HG03558 (cell line): ENCODE data around the gene TEX22.
"Not testable (repeated sequence)": the region's sequence is repeated elsewhere in the genome, so short reads cannot be mapped to it uniquely, and the experiment has no call there.

ENCODE experiments used
- ATAC-seq: cut with Tn5 transposase; IDR thresholded peaks from one replicate; pipeline ENCODE4 v1.9.1; 2021; ENCODE audit warnings: moderate number of reproducible peaks; ENCODE audit not compliant: unreplicated experiment; ENCODE audit errors: extremely low read depth

Gene TEX22, protein sequence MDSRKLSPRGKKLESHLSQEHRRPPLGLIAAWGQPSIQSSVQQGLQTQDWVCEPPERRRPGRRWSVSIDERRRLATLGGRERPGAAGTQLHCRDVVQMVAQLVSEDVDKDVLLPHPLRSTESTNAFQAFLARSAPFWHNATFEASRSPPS

DNA sequence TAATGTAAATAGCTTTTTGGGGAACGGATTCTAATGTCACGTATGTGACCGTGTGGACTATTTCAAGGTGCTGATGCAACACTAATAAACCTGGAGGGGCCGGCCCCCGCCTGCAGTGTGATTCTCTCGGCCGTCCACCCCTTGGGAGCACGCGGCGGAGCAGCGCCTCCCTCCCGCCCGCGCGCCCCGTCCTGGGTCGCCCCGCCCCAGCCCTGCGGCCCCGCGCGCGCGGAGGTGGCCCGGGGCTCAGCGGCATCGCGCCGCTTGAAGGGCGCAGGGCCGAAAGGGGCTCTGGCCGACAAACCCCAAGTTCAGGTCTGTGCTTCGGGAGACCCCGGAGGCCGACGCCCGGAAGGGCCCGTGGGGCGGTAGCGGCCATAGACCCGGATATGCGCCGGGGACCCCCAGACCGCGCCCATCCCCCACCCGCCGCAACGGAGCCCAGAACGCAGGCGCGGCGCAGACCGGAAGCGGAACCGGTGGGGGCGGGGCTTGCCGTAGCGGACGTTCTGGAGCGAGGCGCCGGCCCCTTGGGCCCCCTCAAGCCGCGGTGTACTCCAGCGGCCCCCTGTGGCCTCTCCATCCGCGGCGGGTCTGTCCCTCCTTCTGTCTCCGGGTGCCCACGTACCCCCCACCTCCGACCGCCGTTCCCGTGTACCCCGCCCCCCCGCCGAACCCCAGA, at the start of gene TEX22:
Gene TEX22 (plus strand): TSS at position 495 of the 682 bp plus-strand sequence. CDS start 803 bp downstream, outside the sequence.
- ATAC-seq, result peak; percentile 49

DNA sequence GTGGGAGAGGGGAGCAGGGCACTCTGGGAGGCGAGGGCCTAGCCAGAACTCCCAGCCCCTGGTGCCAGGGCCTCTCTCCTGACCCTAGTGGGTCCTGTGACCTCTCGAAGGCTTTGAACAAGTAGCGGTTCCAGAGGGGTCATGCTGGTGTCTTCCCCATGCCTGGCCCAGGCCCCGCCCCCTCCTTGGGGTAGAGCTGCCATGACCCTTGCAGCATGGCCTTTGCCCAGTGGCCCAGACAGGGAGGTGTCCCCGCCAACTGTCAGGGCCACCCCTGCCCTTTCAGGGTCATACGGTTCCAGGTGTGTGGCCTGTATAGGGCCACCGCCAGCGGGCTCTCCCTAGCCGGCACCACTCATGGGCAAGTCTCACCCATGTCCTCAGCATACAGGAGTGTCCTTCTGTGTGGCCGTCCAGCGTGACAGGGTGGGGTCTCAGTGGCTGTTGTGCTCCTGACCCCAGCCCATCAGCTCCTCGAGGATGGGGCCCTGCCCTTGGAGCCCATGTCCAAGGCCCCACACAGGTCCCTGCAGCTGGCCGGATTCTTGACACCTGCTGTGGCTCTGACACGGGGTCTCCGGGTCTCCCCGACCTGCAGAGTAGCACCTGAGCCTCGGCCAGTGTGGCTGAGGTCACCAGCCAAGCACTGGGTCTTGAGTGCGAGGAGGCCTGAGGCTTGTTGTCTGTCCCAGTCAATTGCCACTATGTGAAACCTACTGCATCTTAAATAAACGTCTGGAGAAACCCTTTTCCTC, 49.2 kb upstream of the TEX22 start:
- no peak for ATAC-seq

DNA sequence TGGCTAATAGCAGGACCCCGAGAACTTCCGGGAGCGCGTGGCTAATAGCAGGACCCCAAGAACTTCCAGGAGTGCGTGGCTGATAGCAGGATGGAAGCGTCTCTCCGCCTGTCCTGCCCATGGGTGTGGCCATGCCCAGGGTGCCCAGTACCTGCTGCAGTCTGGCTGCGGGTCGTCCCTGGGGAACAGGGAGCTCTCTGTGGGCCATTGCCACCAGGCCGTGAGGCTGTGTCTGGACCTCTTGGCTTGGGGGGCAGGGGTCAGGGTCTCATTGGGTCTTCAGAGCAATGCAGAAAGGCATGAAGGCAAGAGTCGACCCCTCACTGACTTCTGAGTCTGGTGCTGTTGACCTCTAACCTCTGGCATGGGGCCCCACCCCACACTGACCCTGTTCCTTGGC, 48.3 kb upstream of the TEX22 start:
- ATAC-seq, result no peak

DNA sequence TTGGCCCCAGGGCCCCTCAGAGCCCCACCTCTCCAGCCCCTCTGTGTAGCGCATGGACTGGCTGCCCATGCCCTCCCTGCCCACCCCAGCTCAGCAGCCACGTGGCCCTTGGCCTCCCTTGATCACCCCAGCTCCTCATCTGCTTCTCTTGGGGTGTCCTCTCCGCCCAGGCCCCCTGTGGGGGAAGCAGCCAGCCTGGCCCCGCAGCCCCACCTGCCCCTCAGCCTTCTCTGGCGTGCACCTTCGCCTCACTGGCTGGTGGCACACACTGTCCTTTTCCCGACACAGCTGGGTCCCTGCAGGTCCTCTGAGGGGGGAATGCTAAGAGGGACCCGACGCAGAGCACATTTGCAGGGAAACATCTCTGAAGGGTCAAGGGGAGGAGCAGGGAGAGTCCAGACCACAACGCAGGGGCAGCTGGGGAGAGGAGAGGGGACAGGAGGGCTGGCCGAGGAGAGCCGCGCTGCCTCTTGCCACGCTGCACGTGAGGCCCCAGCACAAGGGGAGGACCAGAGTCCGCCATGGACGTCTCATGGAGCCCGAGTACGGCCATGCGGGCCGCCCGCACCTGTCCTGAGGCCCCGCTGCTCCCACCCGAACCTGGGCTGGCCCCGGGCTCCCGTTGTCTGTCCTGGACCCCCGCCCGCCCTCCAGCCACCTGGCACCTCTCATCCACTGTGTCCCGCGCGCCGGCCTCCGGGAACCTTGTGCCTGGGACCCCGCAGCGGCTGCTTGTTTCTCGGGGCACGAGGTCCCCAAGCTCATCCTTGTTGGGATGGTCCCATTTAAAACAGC, 47.7 kb upstream of the TEX22 start:
- ATAC-seq, result no peak

DNA sequence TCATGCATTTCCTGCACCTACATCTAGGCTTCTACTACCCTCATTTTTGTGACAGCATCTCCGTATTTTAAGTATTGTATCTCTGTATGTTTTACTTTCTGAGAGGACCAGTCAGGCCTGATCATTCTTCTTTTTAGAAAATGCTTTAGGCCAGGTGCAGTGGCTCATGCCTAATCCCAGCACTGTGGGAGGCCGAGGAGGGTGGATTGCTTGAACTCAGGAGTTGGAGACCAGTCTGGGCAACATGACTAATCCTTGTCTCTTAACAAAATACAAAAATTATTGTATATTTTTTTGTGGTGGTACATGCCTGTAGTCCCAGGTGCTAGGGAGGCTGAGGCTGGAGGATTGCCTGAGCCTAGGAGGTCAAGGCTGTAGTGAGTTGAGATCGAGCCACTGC, 46.9 kb upstream of the TEX22 start:
- no peak for ATAC-seq

DNA sequence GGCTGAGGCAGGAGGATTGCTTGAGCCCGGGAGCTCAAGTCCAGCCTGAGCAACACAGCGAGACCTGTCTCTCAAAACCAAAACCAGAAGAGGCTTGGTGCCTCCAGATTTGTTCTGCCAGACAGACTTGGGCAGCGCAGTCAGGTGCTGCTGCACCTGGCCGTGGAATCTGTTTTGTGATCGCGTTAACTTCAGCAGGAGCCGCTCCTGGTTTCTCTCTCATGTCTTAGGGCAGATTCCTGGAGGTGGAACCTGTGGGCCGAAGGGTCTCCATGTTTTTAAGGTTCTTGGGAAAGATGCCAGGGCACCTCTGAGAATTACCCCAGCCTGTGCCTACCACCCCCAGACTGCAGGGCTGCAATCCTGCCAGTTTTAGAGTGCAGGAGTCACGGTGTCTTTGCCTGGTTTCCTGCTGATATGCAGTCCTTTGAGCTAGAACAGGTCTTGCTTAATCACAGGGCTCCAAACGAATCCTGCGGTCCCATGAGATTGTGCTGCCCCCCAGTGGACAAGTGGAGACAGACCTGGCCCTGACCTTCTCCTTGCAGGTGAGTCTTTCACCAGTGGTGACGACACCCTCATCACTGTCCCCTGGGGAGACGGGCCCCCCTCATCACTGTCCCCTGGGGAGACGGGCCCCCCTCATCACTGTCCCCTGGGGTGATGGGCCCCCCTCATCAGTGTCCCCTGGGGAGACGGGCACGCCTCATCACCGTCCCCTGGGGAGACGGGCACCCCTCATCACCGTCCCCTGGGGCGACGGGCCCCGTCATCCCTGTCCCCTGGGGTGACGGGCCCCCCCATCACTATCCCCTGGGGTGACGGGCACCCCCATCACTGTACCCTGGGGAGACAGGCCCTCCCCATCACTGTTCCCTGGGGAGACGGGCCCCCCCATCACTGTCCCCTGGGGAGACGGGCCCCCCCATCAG, 46.2 kb upstream of the TEX22 start:
- no peak for ATAC-seq

DNA sequence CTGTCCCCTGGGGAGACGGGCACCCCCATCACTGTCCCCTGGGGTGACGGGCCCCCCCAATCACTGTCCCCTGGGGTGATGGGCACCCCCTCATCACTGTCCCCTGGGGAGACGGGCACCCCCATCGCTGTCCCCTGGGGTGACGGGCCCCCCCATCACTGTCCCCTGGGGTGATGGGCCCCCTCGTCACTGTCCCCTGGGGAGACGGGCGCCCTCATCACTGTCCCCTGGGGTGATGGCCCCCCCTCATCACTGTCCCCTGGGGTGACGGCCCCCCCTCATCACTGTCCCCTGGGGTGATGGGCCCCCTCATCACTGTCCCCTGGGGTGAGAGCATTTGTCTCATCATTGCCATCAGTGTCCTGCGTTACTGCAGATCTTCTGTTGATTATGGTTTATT, 45.2 kb upstream of the TEX22 start:
- no peak for ATAC-seq

DNA sequence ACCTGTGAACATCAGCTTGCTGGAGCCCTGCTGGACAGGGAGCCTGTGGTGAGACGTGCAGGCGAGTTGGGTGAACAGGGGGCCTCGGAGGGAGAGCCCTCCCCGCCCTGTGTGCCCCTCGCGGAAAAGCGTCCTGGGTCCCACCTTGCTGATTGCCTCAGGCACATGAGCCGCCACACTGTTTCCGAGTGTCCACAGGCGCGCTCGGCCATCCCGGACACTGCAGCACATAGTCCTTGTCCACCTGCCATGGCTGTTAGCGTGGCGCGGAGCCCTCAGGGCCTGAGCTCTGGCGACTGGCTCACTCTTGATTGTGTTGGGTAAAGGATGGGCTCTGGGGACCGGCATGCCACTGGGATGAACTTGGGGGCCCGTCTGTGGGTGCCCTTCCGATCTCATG, 43.8 kb upstream of the TEX22 start:
- no peak for ATAC-seq

DNA sequence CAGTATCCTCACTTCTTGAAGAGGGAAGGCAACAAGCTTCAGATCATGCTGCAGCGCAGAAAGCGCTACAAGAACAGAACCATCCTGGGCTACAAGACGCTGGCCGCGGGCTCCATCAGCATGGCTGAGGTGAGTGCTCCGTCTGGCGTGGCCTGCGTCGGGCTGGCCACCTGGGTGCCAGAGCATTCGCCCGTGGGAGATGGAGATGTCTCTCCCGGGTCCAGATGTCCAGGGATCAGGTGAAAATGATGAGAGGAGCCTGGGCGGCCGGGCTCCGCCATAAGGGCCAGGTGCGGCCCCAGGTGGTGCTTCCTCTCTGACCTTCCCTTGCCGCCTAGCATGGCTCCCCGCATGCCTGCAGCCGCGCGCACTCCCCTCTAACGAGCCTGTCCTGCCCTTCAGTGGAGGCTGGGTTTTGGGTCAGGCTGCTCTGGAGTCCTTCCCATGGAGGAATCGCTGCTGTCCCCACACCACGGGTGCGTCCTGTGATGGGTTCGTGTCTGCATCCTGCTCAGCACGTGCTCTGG, 43.2 kb upstream of the TEX22 start:
- no peak for ATAC-seq

DNA sequence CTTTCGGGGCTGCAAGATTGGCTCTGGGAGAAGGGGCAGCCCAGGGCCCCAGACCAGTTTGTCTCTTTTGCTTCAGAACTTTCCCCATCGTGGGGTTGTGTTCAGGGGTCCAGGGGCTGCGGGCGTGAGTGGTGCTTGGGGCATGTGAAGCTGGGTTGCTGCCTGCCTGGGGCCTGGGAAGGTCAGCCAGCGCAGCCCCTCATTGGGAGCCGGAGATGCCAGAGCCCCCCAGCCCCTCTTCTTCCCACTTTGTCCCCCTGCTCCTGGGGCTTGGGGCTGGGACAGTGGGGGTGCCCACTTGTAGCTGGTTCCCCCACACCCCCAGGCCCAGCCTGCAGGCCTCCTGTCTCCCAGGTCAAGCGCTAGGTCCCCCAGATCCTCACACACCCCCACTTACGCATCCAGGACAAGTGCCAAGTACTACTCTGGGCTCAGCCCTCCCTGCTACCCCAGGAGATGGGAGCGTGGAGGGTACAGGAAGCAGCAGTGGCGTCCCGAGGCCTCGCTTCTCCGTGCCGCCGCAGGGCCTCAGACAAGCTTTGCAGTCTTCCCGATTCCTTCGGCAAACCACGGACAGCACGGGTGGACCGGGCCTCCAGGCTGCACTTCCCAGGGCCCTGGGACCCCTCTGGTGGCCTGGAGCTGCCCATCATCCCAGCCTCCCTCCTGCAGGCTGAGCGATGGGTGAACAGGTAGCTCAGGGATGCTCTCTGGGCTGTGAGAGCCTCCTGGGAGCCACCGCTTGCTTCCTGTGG, 42.3 kb upstream of the TEX22 start:
- ATAC-seq, result no peak

DNA sequence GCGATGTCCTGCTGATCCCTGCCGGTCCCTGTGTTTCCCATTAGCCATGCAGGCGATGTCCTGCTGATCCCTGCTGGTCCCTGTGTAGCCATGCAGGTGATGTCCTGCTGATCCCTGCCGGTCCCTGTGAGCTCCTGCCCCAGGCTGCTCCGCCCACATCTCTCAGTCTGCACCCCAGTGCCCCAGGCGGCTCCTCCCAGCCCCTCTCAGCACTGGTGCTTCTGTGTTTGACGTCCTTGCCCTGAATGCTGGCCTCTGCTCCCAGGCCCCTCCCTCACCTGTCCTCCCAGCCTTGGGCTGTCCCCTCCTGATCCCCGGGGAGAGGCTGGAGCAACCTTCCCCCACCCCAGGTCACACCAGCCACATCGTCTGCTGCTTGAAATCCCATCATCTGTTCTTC, 41.4 kb upstream of the TEX22 start:
- ATAC-seq, result no peak

DNA sequence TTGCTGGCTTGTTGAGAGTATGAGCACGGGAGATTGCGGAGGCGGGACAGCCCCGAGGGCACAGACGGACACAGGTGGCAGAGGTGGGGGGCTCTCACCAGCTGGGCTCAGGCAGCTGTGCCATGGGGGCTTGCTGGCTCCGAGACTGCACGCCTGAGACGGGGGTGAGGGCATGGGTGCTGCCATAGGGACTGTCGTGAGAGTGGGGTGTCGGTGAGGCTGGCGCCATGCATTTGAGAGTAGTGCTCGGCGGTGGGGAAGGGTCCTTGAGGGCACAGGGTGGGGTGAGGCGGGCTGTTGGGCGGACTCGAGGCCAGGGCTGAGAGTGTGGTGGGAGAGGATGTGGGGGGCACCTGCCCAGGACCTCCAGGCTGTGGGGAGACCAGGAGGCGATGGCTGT, 40.7 kb upstream of the TEX22 start:
- ATAC-seq, result no peak

DNA sequence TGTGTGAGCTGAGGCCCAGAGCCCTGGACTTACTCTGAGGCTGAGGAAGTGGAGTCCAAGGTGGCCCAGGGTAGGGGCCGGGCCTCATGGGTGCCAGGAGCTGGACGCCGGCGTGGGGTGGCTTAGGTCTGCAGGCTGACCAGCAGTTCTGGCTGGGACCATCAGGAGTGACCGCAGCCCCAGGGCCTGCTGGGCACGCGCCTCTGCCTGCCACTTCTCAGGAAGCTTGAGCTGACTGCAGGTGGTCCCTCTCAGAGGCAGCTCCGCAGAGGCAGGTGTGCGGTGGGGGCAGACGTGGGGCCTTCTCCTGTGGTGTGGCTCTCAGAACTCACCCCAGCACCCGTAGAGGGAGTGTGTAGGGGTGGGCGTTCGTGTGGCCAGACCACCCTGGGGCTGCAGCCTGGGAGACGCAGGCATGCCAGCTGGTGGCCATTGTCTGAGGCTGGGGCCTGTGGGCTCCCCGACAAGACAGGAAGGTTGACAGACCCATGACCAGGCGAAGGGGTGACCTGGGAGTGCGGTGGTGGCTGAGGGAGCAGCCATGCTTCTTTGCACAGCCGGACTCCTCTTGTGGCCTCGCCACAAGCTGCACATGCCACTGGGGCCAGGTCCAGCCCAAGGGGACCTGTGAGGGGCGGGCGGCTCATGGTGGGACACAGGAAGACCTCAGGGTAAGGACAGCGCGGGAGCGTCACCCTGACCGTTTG, 40.0 kb upstream of the TEX22 start:
- ATAC-seq, result no peak

DNA sequence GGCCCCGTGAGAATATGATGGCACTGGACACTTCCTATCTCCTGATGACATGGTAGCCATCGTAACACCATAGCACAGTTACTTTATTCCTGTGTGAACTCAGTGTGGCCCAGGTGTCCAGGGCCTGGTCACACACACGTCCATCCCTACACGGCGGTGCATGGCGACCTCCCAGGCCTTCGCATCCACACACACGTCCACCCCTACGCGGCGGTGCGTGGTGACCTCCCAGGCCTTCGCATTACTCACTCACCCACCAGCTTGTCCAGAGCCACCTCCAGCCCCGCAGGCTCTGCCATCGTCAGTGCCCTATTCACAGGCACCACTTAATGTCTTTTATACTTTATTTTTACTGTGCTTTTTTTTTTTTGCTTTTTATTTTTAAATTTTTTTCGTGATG, 39.4 kb upstream of the TEX22 start:
- no peak for ATAC-seq

DNA sequence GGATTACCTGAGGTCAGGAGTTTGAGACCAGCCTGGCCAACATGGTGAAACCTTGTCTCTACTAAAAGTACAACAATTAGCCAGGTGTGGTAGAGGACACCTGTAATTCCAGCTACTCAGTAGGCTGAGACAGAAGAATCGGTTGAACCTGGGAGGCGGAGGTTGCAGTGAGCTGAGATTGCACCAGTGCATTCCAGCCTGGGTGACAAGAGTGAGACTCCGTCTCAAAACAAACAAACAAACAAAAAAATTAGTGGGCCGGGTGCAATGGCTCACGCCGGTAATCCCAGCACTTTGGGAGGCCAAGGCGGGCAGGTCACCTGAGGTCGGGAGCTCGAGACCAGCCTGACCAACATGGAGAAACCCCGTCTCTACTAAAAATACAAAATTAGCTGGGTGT, 36.9 kb upstream of the TEX22 start:
- not testable (repeated sequence) for ATAC-seq

DNA sequence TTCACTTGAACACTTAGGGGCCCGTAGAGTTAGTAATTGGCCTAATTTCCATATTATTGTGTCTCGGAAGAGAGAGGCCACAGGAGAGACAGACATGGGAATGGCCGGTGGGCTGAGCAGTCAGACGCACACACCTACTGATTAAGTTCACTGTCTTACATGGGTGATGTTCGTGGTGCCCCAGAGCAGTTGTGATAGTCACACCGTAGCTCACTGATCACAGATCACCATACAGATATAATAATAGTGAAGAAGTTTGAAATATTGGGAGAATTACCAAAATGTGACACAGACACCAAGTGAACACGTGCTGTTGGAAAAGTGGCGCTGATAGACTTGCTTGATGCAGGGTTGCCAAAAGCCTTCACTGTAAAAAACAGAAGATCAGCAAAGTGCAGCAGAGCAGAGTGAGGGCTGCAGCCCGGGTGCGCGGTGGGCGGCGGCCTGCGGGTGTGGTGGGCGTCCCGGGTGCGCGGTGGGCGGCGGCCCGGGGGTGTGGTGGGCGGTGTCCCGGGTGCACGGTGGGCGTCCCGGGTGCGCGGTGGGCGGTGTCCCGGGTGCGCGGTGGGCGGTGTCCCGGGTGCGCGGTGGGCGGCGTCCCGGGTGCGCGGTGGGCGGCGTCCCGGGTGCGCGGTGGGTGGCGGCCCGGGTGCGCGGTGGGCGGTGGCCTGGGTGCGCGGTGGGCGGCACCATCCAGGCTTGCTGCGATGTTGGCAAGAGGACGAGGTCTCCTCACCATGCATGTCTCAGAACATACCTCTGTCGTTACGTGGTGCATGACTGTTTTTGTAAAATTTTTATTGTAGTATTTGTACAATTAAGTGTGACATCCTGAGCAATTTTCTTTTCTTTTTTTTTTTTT, 34.3 kb upstream of the TEX22 start:
- ATAC-seq, result no peak

DNA sequence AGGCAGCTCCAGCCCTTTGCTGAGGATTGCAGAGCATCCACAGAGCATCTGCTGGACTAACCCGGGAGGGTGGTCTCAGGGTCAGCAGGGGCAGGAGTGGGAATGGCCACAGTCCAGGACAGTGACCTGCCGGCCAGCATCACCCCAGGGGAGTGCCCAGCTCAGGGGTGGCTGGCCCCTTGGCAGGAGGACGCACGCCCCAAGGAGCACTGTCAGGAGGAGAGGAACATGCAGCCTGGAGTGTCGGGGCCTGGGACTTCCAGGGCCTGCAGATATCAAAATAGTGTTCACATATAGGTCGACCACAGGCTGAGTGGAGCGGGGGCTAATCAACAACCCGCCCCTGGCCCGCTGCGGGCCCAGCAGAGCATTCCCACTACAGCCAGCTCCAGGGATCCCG, 33.2 kb upstream of the TEX22 start:
- no peak for ATAC-seq
